GM19468 (cell line): ENCODE results near the gene DPYSL4.

Experiments
- ATAC-seq: cut with Tn5 transposase; IDR thresholded peaks from one replicate; pipeline ENCODE4 v1.9.1; 2021; ENCODE audit warnings: mild to moderate bottlenecking, moderate library complexity, moderate number of reproducible peaks; ENCODE audit not compliant: unreplicated experiment; ENCODE audit errors: extremely low read depth

The DPYSL4 gene

GRCh38 chr10:132250481-132251475 is 64.0 kb downstream of the DPYSL4 start:
- ATAC-seq, result no peak

GRCh38 chr10:132251928-132252327 is 65.2 kb downstream of the DPYSL4 start:
- no peak for ATAC-seq

- no peak for ATAC-seq
These were observed 65.7 kb downstream of the DPYSL4 start for GRCh38 chr10:132252412-132252811.

- ATAC-seq, result no peak
These were observed 66.4 kb downstream of the DPYSL4 start for GRCh38 chr10:132253092-132253687.

- no peak for ATAC-seq
These were observed 68.1 kb downstream of the DPYSL4 start for GRCh38 chr10:132254841-132255240.
